ENCODE results near the gene CDH5.

CDH5 gene

GRCh38 chr16:66354034-66354909, 12.2 kb upstream of the CDH5 start:
- 71% methylated on average over 7 of the region's 11 CpGs for WGBS (ENCODE audit: insufficient coverage)
- no peaks in the 10 kb centered on the region for H3K9me3 ChIP-seq (ENCODE audit: control extremely low read depth in 1 of 5, control insufficient read depth in 4 of 5, insufficient read depth in 2 of 5, low read depth in 1 of 5, low read length in 4 of 5)
- no peak for DNase-seq
- peaks cover 0 to 6% (median 0%) of the 10 kb centered on the region in 5 experiments for H3K27me3 ChIP-seq (replicated peaks in 2 of 5; ENCODE audit: control insufficient read depth in 4 of 5, insufficient read depth in 5 of 5, low read length in 4 of 5)
- no peak overlapping the region for H3K27ac ChIP-seq (ENCODE audit: insufficient read depth in 1 of 2, low read depth in 1 of 2, low read length in 2 of 2, poor library complexity in 1 of 2, severe bottlenecking in 2 of 2)
- no peaks in the 10 kb centered on the region for H3K36me3 ChIP-seq (ENCODE audit: control insufficient read depth in 4 of 4, insufficient read depth in 4 of 4, low read length in 3 of 4)
- ChIA-PET POLR2A (no interaction called here), CTCF (interaction anchor here (1.2 to 8.2 kb wide), 3 partner anchors 9 to 50 kb away, joined by 5 to 88 read pairs (median 7); no protein-coding TSS in a partner anchor)
- H3K4me1 ChIP-seq (ENCODE audit: control extremely low read depth in 1 of 4, control insufficient read depth in 4 of 4, insufficient read depth in 4 of 4, low read length in 3 of 4): peaks cover 0 to 7% (median 0%) of the 10 kb centered on the region in 4 experiments
- H3K4me3 ChIP-seq (ENCODE audit: control insufficient read depth in 1 of 7, extremely low read depth in 1 of 7, insufficient read depth in 4 of 7, low read depth in 2 of 7, low read length in 6 of 7): no peak overlapping the region

- ChIA-PET POLR2A (no interaction called here), CTCF (interaction anchor here (0.8 to 8.2 kb wide), 5 partner anchors 11 to 112 kb away, joined by 3 to 88 read pairs (median 5); partner anchors contain the start of gene CDH5)
- DNase-seq: no peak
Observed at GRCh38 chr16:66355526-66355925, 11.0 kb upstream of the CDH5 start.

GRCh38 chr16:66357523-66357928, 9.0 kb upstream of the CDH5 start:
- POLR2A ChIA-PET: no interaction called here
- Histone ChIP-seq H3K9me3 (ENCODE audit: control extremely low read depth in 1 of 5, control insufficient read depth in 4 of 5, insufficient read depth in 2 of 5, low read depth in 1 of 5, low read length in 4 of 5) (no peaks in the 10 kb centered on the region), H3K36me3 (ENCODE audit: control insufficient read depth in 4 of 4, insufficient read depth in 4 of 4, low read length in 3 of 4) (no peaks in the 10 kb centered on the region), H3K4me1 (ENCODE audit: control extremely low read depth in 1 of 4, control insufficient read depth in 4 of 4, insufficient read depth in 4 of 4, low read length in 3 of 4) (peaks cover 0 to 39% (median 25%) of the 10 kb centered on the region in 4 experiments), H3K27me3 (replicated peaks in 2 of 5; ENCODE audit: control insufficient read depth in 4 of 5, insufficient read depth in 5 of 5, low read length in 4 of 5) (peaks cover 0 to 3% (median 0%) of the 10 kb centered on the region in 5 experiments), H3K27ac (ENCODE audit: insufficient read depth in 1 of 2, low read depth in 1 of 2, low read length in 2 of 2, poor library complexity in 1 of 2, severe bottlenecking in 2 of 2) (no peak overlapping the region), H3K4me3 (ENCODE audit: control insufficient read depth in 1 of 7, extremely low read depth in 1 of 7, insufficient read depth in 4 of 7, low read depth in 2 of 7, low read length in 6 of 7) (no peak overlapping the region)
- 4% methylated on average over 3 of the region's 5 CpGs for WGBS (ENCODE audit: insufficient coverage)
- CTCF ChIA-PET: interaction anchor here (0.7 to 8.2 kb wide), 16 partner anchors 9 to 245 kb away, joined by 3 to 88 read pairs (median 4); partner anchors contain the start of gene CDH5
- DNase-seq: peak; percentile 48 to 57 (median 49)

More at GRCh38 chr16:66355526-66355925, 11.0 kb upstream of the CDH5 start:
- Histone ChIP-seq H3K4me3 (ENCODE audit: control insufficient read depth in 1 of 7, extremely low read depth in 1 of 7, insufficient read depth in 4 of 7, low read depth in 2 of 7, low read length in 6 of 7) (no peak overlapping the region), H3K4me1 (ENCODE audit: control extremely low read depth in 1 of 4, control insufficient read depth in 4 of 4, insufficient read depth in 4 of 4, low read length in 3 of 4) (peaks cover 0 to 19% (median 11%) of the 10 kb centered on the region in 4 experiments), H3K36me3 (ENCODE audit: control insufficient read depth in 4 of 4, insufficient read depth in 4 of 4, low read length in 3 of 4) (no peaks in the 10 kb centered on the region), H3K27me3 (replicated peaks in 2 of 5; ENCODE audit: control insufficient read depth in 4 of 5, insufficient read depth in 5 of 5, low read length in 4 of 5) (peaks cover 0 to 5% (median 0%) of the 10 kb centered on the region in 5 experiments), H3K9me3 (ENCODE audit: control extremely low read depth in 1 of 5, control insufficient read depth in 4 of 5, insufficient read depth in 2 of 5, low read depth in 1 of 5, low read length in 4 of 5) (no peaks in the 10 kb centered on the region), H3K27ac (ENCODE audit: insufficient read depth in 1 of 2, low read depth in 1 of 2, low read length in 2 of 2, poor library complexity in 1 of 2, severe bottlenecking in 2 of 2) (no peak overlapping the region)
- 100% methylated on average over 1 of the region's 8 CpGs for WGBS (ENCODE audit: insufficient coverage)

- ChIA-PET POLR2A (no interaction called here), CTCF (interaction anchor here (0.7 to 8.2 kb wide), 12 partner anchors 8 to 232 kb away, joined by 3 to 88 read pairs (median 6); partner anchors contain the start of gene CDH5)
Observed at GRCh38 chr16:66358231-66358630, 8.3 kb upstream of the CDH5 start.

GRCh38 chr16:66359012-66359411, 7.5 kb upstream of the CDH5 start:
- H3K9me3 ChIP-seq (ENCODE audit: control extremely low read depth in 1 of 5, control insufficient read depth in 4 of 5, insufficient read depth in 2 of 5, low read depth in 1 of 5, low read length in 4 of 5): no peaks in the 10 kb centered on the region
- H3K27ac ChIP-seq (ENCODE audit: insufficient read depth in 1 of 2, low read depth in 1 of 2, low read length in 2 of 2, poor library complexity in 1 of 2, severe bottlenecking in 2 of 2): no peak overlapping the region
- peaks cover 0 to 51% (median 31%) of the 10 kb centered on the region in 4 experiments for H3K4me1 ChIP-seq (ENCODE audit: control extremely low read depth in 1 of 4, control insufficient read depth in 4 of 4, insufficient read depth in 4 of 4, low read length in 3 of 4)
- ChIA-PET POLR2A (no interaction called here), CTCF (interaction anchor here (0.9 to 2.9 kb wide), 4 partner anchors 11 to 129 kb away, joined by 3 to 20 read pairs (median 10); no protein-coding TSS in a partner anchor)
- no peak overlapping the region for H3K4me3 ChIP-seq (ENCODE audit: control insufficient read depth in 1 of 7, extremely low read depth in 1 of 7, insufficient read depth in 4 of 7, low read depth in 2 of 7, low read length in 6 of 7)
- WGBS (ENCODE audit: insufficient coverage): 96% methylated on average over 10 of the region's 10 CpGs
- H3K36me3 ChIP-seq (ENCODE audit: control insufficient read depth in 4 of 4, insufficient read depth in 4 of 4, low read length in 3 of 4): no peaks in the 10 kb centered on the region
- H3K27me3 ChIP-seq (replicated peaks in 2 of 5; ENCODE audit: control insufficient read depth in 4 of 5, insufficient read depth in 5 of 5, low read length in 4 of 5): no peaks in the 10 kb centered on the region
- DNase-seq: peak in 1 of 3 donors; percentile 19

More at GRCh38 chr16:66358231-66358630, 8.3 kb upstream of the CDH5 start:
- Histone ChIP-seq H3K27me3 (replicated peaks in 2 of 5; ENCODE audit: control insufficient read depth in 4 of 5, insufficient read depth in 5 of 5, low read length in 4 of 5) (peaks cover 0 to 3% (median 0%) of the 10 kb centered on the region in 5 experiments), H3K36me3 (ENCODE audit: control insufficient read depth in 4 of 4, insufficient read depth in 4 of 4, low read length in 3 of 4) (no peaks in the 10 kb centered on the region), H3K4me1 (ENCODE audit: control extremely low read depth in 1 of 4, control insufficient read depth in 4 of 4, insufficient read depth in 4 of 4, low read length in 3 of 4) (peaks cover 0 to 43% (median 25%) of the 10 kb centered on the region in 4 experiments), H3K27ac (ENCODE audit: insufficient read depth in 1 of 2, low read depth in 1 of 2, low read length in 2 of 2, poor library complexity in 1 of 2, severe bottlenecking in 2 of 2) (no peak overlapping the region), H3K4me3 (ENCODE audit: control insufficient read depth in 1 of 7, extremely low read depth in 1 of 7, insufficient read depth in 4 of 7, low read depth in 2 of 7, low read length in 6 of 7) (no peak overlapping the region), H3K9me3 (ENCODE audit: control extremely low read depth in 1 of 5, control insufficient read depth in 4 of 5, insufficient read depth in 2 of 5, low read depth in 1 of 5, low read length in 4 of 5) (no peaks in the 10 kb centered on the region)
- WGBS (ENCODE audit: insufficient coverage): 100% methylated on average over 1 of the region's 1 CpG
- DNase-seq: no peak

GRCh38 chr16:66359811-66360608, 6.5 kb upstream of the CDH5 start:
- H3K27me3 ChIP-seq (replicated peaks in 2 of 5; ENCODE audit: control insufficient read depth in 4 of 5, insufficient read depth in 5 of 5, low read length in 4 of 5): no peaks in the 10 kb centered on the region

More at GRCh38 chr16:66359811-66360608, 6.5 kb upstream of the CDH5 start:
- Histone ChIP-seq H3K4me1 (ENCODE audit: control extremely low read depth in 1 of 4, control insufficient read depth in 4 of 4, insufficient read depth in 4 of 4, low read length in 3 of 4) (peaks cover 0 to 52% (median 40%) of the 10 kb centered on the region in 4 experiments), H3K27ac (ENCODE audit: insufficient read depth in 1 of 2, low read depth in 1 of 2, low read length in 2 of 2, poor library complexity in 1 of 2, severe bottlenecking in 2 of 2) (no peak overlapping the region), H3K36me3 (ENCODE audit: control insufficient read depth in 4 of 4, insufficient read depth in 4 of 4, low read length in 3 of 4) (no peaks in the 10 kb centered on the region), H3K9me3 (ENCODE audit: control extremely low read depth in 1 of 5, control insufficient read depth in 4 of 5, insufficient read depth in 2 of 5, low read depth in 1 of 5, low read length in 4 of 5) (no peaks in the 10 kb centered on the region), H3K4me3 (ENCODE audit: control insufficient read depth in 1 of 7, extremely low read depth in 1 of 7, insufficient read depth in 4 of 7, low read depth in 2 of 7, low read length in 6 of 7) (no peak overlapping the region)
- 79% methylated on average over 11 of the region's 12 CpGs for WGBS (ENCODE audit: insufficient coverage)
- DNase-seq: no peak
- CTCF ChIA-PET: interaction anchor here (0.9 kb wide), 1 partner anchor 128 kb away, joined by 3 read pairs; no protein-coding TSS in a partner anchor
- POLR2A ChIA-PET: no interaction called here
